Measurements from ENCODE around the gene RPN1.
A peak's percentile ranks its signal among the peaks of the same experiment; 100 is the strongest.
"Not testable (repeated sequence)": the region's sequence is repeated elsewhere in the genome, so short reads cannot be mapped to it uniquely, and the experiment has no call there.

Gene RPN1

GRCh38 chr3:128607710-128608048 lies 42.9 kb downstream of the RPN1 start:
- no peak for DNase-seq

DNA sequence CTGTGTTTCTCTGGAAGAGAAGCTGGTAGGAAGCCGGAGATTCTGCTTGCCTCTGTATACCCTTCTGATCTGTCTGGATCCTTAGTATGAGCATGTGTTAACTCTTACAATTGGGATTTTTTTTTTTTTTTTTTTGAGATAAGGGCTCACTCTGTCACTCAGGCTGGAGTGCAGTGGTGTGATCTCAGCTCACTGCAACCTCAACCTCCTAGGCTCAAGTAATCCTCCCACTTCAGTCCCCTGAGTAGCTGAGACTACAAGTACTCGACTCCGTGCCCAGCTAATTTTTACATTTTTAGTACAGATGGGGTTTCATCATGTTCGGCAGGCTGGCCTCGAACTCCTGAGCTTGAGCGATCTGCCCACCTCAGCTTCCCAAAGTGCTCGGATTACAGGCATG lies 44.5 kb downstream of the RPN1 start:
- no peak for DNase-seq

DNA sequence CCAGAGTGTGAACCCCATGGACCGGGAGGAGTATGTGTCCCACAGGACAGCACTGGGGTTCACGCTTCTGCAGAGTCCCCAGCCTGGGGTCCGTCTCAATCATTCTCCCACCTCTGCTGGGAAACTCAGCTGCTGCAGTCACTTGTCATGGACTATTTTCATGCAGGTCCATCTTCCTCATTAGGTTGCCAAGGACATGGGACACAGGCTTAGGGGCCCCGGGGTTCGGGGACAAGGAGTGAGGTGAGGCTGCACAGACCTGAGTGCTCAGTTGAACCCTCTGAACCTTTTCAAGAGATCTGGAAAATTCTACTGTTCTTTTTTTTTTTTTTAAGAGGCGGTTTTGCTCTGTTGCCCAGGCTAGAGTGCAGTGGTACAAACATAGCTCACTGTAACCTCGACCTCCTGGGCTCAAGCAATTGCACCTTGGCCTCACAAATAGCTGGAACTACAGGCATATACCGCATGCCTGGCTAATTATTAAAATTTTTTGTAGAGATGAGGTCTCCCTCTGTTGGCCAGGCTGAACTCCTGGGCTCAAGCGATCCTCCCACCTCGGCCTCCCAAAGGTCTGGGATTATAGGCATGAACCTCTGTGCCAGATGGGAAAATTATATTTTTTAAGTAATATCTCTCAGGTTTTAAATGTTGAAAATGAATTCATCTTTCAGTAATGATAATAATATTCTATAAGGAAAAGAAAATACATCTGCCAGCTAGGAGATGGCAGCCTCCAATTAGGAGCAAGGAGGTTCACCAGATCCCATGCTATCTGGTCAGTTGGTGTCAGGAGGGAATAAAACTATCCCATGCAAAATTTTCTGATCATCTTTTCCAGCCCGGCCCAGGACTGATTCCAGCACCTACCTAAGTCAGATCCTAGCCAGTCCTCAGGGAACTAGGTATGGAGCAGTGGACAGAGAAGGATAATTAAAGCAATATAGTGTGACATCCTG lies 45.2 kb downstream of the RPN1 start:
- DNase-seq: no peak

DNA sequence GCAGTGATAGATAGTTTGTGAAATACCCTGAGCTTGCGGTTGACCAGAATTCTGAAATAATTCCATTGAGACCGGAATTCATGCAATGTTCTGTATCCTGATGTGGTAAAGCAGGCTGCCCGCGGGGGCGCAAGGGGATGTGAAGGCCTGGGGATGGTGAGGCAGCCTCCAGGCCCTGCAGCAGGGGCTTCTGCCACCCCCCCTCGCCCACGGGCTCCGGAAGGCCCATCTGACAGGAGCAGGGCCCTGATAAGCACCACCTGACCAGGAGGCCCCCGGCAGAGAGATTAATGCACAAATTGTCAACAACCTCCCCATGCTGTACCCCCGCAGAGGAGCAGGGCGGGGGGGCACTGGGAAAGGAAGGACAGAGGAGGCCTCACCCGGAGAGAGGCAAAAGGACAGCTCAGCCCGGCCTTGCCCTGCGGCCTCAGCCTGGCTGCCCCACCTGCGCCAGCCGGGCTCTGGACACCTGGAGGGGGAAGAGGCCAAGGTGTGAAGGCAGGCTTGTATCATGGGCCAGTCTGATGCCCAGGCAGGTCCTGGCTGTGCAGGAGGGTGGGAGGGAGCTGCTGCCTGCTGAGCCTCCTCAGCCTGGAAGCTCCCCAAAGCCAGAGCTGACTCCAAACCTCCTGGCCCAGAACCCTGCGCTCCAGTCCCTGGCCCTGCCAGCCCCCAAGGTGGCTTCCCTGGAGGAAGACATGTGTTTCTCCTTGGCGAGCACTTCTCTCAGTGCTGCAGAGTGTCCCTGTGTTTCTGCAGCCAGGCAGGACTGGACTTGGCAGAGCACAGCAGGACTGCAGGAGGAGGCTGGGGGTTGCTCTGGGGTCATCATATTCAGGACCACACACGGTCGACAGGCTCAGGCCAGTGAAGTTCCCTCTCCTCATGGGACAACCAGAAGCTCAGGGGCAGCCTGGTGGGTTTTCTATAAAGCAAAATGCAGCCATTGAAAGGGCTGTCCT lies 46.5 kb downstream of the RPN1 start:
- DNase-seq: no peak

- DNase-seq: no peak
Observed at GRCh38 chr3:128603313-128603712, 47.3 kb downstream of the RPN1 start.

GRCh38 chr3:128598884-128599664 lies 51.5 kb downstream of the RPN1 start:
- DNase-seq: no peak

- DNase-seq: no peak
Observed at GRCh38 chr3:128597900-128598299, 52.7 kb downstream of the RPN1 start.

GRCh38 chr3:128592864-128593263 lies 57.8 kb downstream of the RPN1 start:
- DNase-seq: peak in 1 of 2 experiments; percentile 20

- no peak for DNase-seq
Observed at GRCh38 chr3:128591738-128592426, 58.7 kb downstream of the RPN1 start.

DNA sequence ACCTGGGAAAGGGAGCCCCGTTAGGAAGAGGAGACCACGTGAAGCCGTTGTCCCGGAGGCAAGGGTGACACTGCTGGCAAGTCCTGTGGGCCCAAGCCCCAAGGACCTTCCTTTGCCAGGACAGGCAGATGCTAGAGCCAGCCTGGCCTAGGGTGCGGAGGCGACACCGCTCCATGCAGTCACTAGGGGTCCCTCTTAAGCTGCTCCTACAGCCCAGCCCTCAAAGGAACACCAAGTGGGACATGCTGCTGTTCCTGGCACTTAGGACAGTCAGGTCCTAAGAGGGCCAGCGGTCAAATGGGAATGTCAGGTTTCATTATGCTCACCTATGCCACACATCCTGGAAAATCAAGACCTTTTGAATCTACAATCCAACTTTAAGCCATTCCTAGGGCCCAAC lies 59.7 kb downstream of the RPN1 start:
- DNase-seq: peak in 1 of 2 experiments; percentile 39

GRCh38 chr3:128589985-128590384 lies 60.6 kb downstream of the RPN1 start:
- not testable (repeated sequence) for DNase-seq

DNA sequence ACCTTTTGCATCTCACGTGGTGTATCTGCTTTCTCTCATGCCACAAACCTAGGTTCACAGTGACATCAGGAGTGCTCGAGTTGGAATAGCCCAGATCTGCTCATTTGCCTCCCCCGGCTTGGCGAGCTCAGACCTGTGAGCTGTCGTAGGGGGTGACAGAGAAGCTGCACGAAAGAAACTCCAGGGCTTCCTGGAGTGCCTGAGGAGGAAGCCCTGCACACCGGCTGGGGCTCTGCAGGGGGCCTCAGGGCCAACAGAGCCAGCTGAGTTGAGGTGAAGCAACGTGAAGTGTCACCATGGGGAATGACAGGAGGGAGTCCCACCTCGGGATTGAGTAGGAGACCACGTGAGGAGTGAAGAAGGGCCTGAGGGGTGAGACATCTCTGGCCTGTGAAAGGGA lies 62.5 kb downstream of the RPN1 start:
- DNase-seq: no peak

DNA sequence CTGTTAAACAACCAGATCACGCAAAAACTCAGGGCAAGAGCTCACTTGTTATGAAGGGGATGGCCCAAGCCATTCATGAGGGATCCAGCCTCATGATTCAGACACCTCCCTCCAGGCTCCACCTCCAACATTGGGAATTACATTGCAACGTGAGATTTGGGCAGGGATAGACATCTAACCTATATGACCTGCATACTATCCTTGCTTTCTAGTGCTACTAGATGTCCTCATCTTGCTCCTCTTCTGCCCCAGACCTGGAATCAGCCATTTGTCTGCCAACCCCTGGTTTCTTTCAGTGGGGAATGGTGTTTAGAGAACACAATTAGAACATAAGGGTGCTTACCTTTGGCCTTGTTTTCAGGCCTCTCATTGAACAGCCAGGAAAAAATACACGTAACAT lies 63.2 kb downstream of the RPN1 start:
- no peak for DNase-seq

GRCh38 chr3:128586932-128587331 lies 63.7 kb downstream of the RPN1 start:
- DNase-seq: not testable (repeated sequence)

- DNase-seq: not testable (repeated sequence)
Observed at GRCh38 chr3:128586391-128586790, 64.2 kb downstream of the RPN1 start.

DNA sequence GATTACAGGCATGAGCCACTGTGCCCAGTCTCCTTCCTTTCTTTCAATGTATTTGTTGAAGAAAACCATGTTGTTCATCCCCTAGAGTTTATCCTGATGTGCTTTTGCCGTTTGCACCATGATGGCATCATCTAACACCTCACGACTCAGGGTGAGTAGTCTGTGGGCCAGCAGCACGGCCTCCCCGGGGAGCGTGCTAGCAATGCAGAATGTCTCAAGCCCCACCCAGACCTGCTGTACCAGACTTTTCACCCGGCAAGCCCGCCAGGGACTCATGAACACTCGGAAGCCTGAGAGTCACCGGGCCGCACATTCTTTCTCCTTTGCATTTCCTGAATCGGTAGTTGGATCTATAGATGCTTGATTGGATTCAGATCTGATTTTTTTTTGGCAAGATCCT lies 64.6 kb downstream of the RPN1 start:
- DNase-seq: no peak

- DNase-seq: no peak
Observed at GRCh38 chr3:128585189-128585588, 65.4 kb downstream of the RPN1 start.

GRCh38 chr3:128584412-128585020 lies 66.1 kb downstream of the RPN1 start:
- DNase-seq: peak; percentile 83 to 97

DNA sequence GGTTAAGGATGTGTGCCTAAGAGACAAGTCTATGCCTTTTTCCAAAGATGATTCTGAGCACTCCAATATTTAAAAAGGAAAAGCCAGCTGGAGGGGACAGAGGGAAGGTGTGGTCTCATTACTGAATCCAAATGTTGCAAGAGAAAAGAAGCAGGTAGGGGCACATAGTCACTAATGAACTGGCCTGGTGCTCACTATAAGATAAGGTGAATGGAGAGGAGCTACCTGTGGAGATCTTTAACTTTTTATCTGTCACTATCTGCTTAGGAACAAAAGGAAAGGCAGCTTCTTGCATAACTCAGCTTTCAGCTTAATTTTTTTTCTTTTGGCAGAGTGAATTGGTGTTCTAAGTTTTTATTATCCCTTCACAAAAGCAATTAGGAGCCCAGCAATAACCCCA lies 69.1 kb downstream of the RPN1 start:
- DNase-seq: no peak

- no peak for DNase-seq
Observed at GRCh38 chr3:128579927-128580326, 70.7 kb downstream of the RPN1 start.

DNA sequence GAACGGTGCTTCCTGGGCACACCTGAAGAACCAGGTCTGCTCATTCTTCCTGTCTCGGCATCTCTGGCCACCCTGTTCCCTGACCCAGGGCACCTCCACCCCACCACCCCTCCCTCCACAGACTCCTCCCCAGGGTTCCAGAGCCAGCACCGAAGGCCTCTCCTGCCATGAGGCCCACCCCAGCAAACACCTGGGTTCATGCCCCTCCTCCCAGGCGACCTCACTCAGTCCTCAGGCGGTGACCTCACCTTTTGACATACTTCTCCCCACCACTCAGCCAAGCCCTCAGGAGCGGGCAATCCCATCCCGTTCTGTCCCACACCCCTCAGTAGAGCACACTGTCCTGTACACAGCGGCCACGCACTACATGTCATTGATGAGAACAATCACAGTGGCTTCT lies 72.3 kb downstream of the RPN1 start:
- DNase-seq: no peak

- DNase-seq: no peak
Observed at GRCh38 chr3:128577711-128578110, 72.9 kb downstream of the RPN1 start.

Measured in NCI-H526 (cell line).